H1 (cell line): ENCODE results near the gene PEAK1. TPM values are rescaled to one million over a fixed set of nuclear protein-coding genes. Genes with fewer than 3 reads are reported as not detected.

ENCODE experiments used
- CTCF ChIA-PET: fragments of 300-600 bp; sonication (Branson Sonifier 250); formaldehyde crosslinking; loops from one replicate; lab custom pipeline; 2021; ENCODE audit not compliant: partially characterized antibody; lab: Charles Lee
- POLR2A ChIA-PET: fragments of 300-600 bp; sonication (Branson Sonifier 250); formaldehyde crosslinking; loops from one replicate; lab custom pipeline; 2021; ENCODE audit warnings: inconsistent platforms; ENCODE audit not compliant: partially characterized antibody; lab: Charles Lee
- DNase-seq, 2 experiments: peaks; one replicate each; pipeline versions ENCODE4 v3.0.0 to v3.0.0-alpha.2; 2010 to 2022; ENCODE audit warnings: low spot score in 2 of 2, low read depth in 1 of 2, mixed read lengths in 1 of 2
- FAIRE-seq: peaks from 2 replicates; lab custom pipeline; 2011; peaks lifted over from hg19 to GRCh38; lab: Jason Lieb, UNC
- H2AFZ ChIP-seq: 2 replicates; pipeline ENCODE4 v1.8.1; 2012; ENCODE audit warnings: low read length, inconsistent platforms
- H2AK5ac ChIP-seq: 2 replicates; pipeline ENCODE4 v1.6.1; 2013; ENCODE audit warnings: low read depth, low read length
- H2BK120ac ChIP-seq: replicated peaks from 2 replicates; pipeline ENCODE3; 2013; ENCODE audit warnings: low read depth, low read length, inconsistent platforms
- H2BK12ac ChIP-seq: 2 replicates; pipeline ENCODE4 v1.6.1; 2013; ENCODE audit warnings: low read depth, low read length
- H2BK15ac ChIP-seq: 2 replicates; pipeline ENCODE4 v1.6.1; 2013; ENCODE audit warnings: low read length
- H2BK20ac ChIP-seq: 2 replicates; pipeline ENCODE4 v1.6.1; 2013; ENCODE audit warnings: low read length
- H2BK5ac ChIP-seq: 2 replicates; pipeline ENCODE4 v1.6.1; 2013; ENCODE audit warnings: low read depth, low read length
- H3K14ac ChIP-seq: 2 replicates; pipeline ENCODE4 v1.6.1; 2013; ENCODE audit warnings: inconsistent platforms; ENCODE audit not compliant: insufficient read length
- H3K18ac ChIP-seq: 2 replicates; pipeline ENCODE4 v1.6.1; 2013; ENCODE audit warnings: low read length; ENCODE audit errors: extremely low read depth
- H3K23ac ChIP-seq: 2 replicates; pipeline ENCODE4 v1.6.1; 2013; ENCODE audit warnings: inconsistent platforms; ENCODE audit not compliant: insufficient read length
- H3K23me2 ChIP-seq: 2 replicates; pipeline ENCODE4 v1.6.1; 2013; ENCODE audit warnings: low read depth, low read length
- H3K27ac ChIP-seq: 2 replicates; pipeline ENCODE4 v1.6.1; 2011; ENCODE audit warnings: low read depth, low read length, inconsistent platforms
- H3K27me3 ChIP-seq, 4 experiments: replicated peaks in 1 of 4; 1 replicate in 1 of 4; 2 replicates in 3 of 4; pipeline versions ENCODE4 v1.6.1 to v1.8.1; 2011 to 2013; ENCODE audit warnings: low read length in 3 of 4, mild to moderate bottlenecking in 3 of 4, inconsistent platforms in 2 of 4, mixed read lengths in 2 of 4, moderate library complexity in 1 of 4; ENCODE audit not compliant: control insufficient read depth in 3 of 4, insufficient read depth in 3 of 4; ENCODE audit errors: extremely low read depth in 1 of 4
- H3K36me3 ChIP-seq, 4 experiments: 2 replicates each; pipeline versions ENCODE4 v1.6.1 to v1.8.1; 2011 to 2013; ENCODE audit warnings: mild to moderate bottlenecking in 4 of 4, low read length in 3 of 4, moderate library complexity in 2 of 4, control low read depth in 1 of 4, inconsistent platforms in 1 of 4; ENCODE audit not compliant: insufficient read depth in 4 of 4, control insufficient read depth in 2 of 4
- H3K4ac ChIP-seq: replicated peaks from 2 replicates; pipeline ENCODE3; 2013; ENCODE audit warnings: low read length, low read depth, mixed read lengths, inconsistent platforms; ENCODE audit not compliant: insufficient read length
- H3K4me1 ChIP-seq, 4 experiments: replicated peaks in 1 of 4; 1 replicate in 1 of 4; 2 replicates in 3 of 4; pipeline versions ENCODE4 v1.6.1 to v1.8.1; 2011 to 2013; ENCODE audit warnings: low read length in 3 of 4, inconsistent platforms in 2 of 4, mixed read lengths in 1 of 4; ENCODE audit not compliant: insufficient read depth in 4 of 4, control insufficient read depth in 3 of 4
- H3K4me2 ChIP-seq, 2 experiments: 2 replicates each; pipeline versions ENCODE4 v1.6.1 to v1.8.1; 2011 to 2013; ENCODE audit warnings: low read depth in 2 of 2, low read length in 2 of 2, control low read depth in 1 of 2, inconsistent platforms in 1 of 2, mild to moderate bottlenecking in 1 of 2; ENCODE audit not compliant: insufficient read depth in 1 of 2
- H3K4me3 ChIP-seq, 4 experiments: fragments of 200-600, 300-600 bp in 1 of 4; sonication (generic), shearing (Covaris generic), sonication (Bioruptor Twin) in 1 of 4; 2 replicates each; pipeline versions ENCODE4 v1.5.1 to v1.8.1; 2011 to 2016; ENCODE audit warnings: low read length in 4 of 4, low read depth in 3 of 4, control low read depth in 2 of 4, inconsistent platforms in 2 of 4, mild to moderate bottlenecking in 2 of 4, mixed read lengths in 1 of 4, moderate library complexity in 1 of 4; ENCODE audit not compliant: insufficient read depth in 2 of 4; ENCODE audit errors: extremely low read depth in 1 of 4
- H3K56ac ChIP-seq: replicated peaks from 2 replicates; pipeline ENCODE3; 2013; ENCODE audit warnings: low read depth, mild to moderate bottlenecking, mixed read lengths, low read length, inconsistent platforms; ENCODE audit not compliant: insufficient read length
- H3K79me1 ChIP-seq: 2 replicates; pipeline ENCODE4 v1.6.1; 2013; ENCODE audit warnings: low read depth, low read length, control low read depth
- H3K79me2 ChIP-seq, 2 experiments: 2 replicates each; pipeline versions ENCODE4 v1.6.1 to v1.8.1; 2012 to 2013; ENCODE audit warnings: low read length in 2 of 2, mild to moderate bottlenecking in 2 of 2, inconsistent platforms in 1 of 2; ENCODE audit not compliant: insufficient read depth in 2 of 2, control insufficient read depth in 1 of 2
- H3K9ac ChIP-seq, 4 experiments: replicated peaks in 1 of 4; 1 replicate in 1 of 4; 2 replicates in 3 of 4; pipeline versions ENCODE4 v1.6.1 to v1.8.1; 2011 to 2013; ENCODE audit warnings: low read depth in 3 of 4, low read length in 3 of 4, control low read depth in 2 of 4, mild to moderate bottlenecking in 2 of 4, moderate library complexity in 2 of 4, inconsistent platforms in 1 of 4; ENCODE audit errors: extremely low read depth in 1 of 4
- H3K9me3 ChIP-seq, 2 experiments: 2 replicates each; pipeline versions ENCODE4 v1.6.1 to v1.8.1; 2012 to 2013; ENCODE audit warnings: mild to moderate bottlenecking in 2 of 2, moderate library complexity in 2 of 2, control low read depth in 1 of 2, inconsistent platforms in 1 of 2, low read depth in 1 of 2, low read length in 1 of 2, mixed read lengths in 1 of 2; ENCODE audit not compliant: insufficient read depth in 2 of 2
- H4K20me1 ChIP-seq, 2 experiments: replicated peaks in 1 of 2; 2 replicates each; pipeline versions ENCODE3 to v1.8.1; 2011 to 2013; ENCODE audit warnings: inconsistent platforms in 2 of 2, low read length in 2 of 2, mild to moderate bottlenecking in 1 of 2; ENCODE audit not compliant: insufficient read depth in 2 of 2, control insufficient read depth in 1 of 2
- H4K5ac ChIP-seq: 2 replicates; pipeline ENCODE4 v1.6.1; 2013; ENCODE audit warnings: low read length, low read depth, mixed read lengths, inconsistent platforms; ENCODE audit not compliant: insufficient read length
- H4K8ac ChIP-seq: 2 replicates; pipeline ENCODE4 v1.8.0; 2013; ENCODE audit warnings: mild to moderate bottlenecking, moderate library complexity, low read length, inconsistent platforms; ENCODE audit not compliant: insufficient read depth; ENCODE audit errors: extremely low read depth
- H4K91ac ChIP-seq: replicated peaks from 2 replicates; pipeline ENCODE3; 2013; ENCODE audit warnings: low read length, mixed read lengths, inconsistent platforms; ENCODE audit not compliant: insufficient read length
- BRCA1 ChIP-seq: IDR thresholded peaks from 2 replicates; pipeline ENCODE4 v1.6.1; 2012; ENCODE audit warnings: low read depth, low read length, improper control_type of control experiment
- CHD1 ChIP-seq: IDR thresholded peaks from 2 replicates; pipeline ENCODE4 v1.6.1; 2012; ENCODE audit warnings: low read depth, low read length, improper control_type of control experiment
- CTBP2 ChIP-seq: IDR thresholded peaks from 2 replicates; pipeline ENCODE4 v1.7.0; 2011; ENCODE audit warnings: borderline replicate concordance, mild to moderate bottlenecking, moderate library complexity, mixed read lengths, low read length; ENCODE audit not compliant: insufficient read depth, insufficient read length
- GABPA ChIP-seq: IDR thresholded peaks from 2 replicates; pipeline ENCODE4 v1.6.1; 2011; ENCODE audit warnings: mild to moderate bottlenecking, low read length, moderate library complexity, borderline replicate concordance; ENCODE audit not compliant: insufficient read depth
- KDM1A ChIP-seq: fragments of 200-600, 300-600 bp; sonication (generic); IDR thresholded peaks from 2 replicates; pipeline ENCODE4 v1.7.1; 2016; ENCODE audit warnings: mild to moderate bottlenecking, low read length, borderline replicate concordance
- NRF1 ChIP-seq: IDR thresholded peaks from 2 replicates; pipeline ENCODE4 v1.6.1; 2011; ENCODE audit warnings: mild to moderate bottlenecking, low read depth, low read length, improper control_type of control experiment
- POLR2AphosphoS5 ChIP-seq: IDR thresholded peaks from 2 replicates; pipeline ENCODE4 v1.6.1; 2011; ENCODE audit warnings: low read depth, low read length
- POU5F1 ChIP-seq: IDR thresholded peaks from 2 replicates; pipeline ENCODE4 v1.6.1; 2011; ENCODE audit warnings: low read depth, mild to moderate bottlenecking, low read length, moderate library complexity
- RNF2 ChIP-seq: fragments of 200-900, 300-1000 bp; sonication (generic); IDR thresholded peaks from 2 replicates; pipeline ENCODE4 v1.7.1; 2016; ENCODE audit warnings: borderline replicate concordance, low read depth, mild to moderate bottlenecking, antibody characterized with exemption, low read length; ENCODE audit not compliant: poor library complexity, severe bottlenecking; ENCODE audit errors: missing control alignments
- SRF ChIP-seq: IDR thresholded peaks from 2 replicates; pipeline ENCODE4 v1.6.1; 2011; ENCODE audit warnings: mild to moderate bottlenecking, low read depth, low read length, moderate library complexity
- TAF7 ChIP-seq: optimal IDR thresholded peaks from 2 replicates; pipeline ENCODE3; 2011; ENCODE audit warnings: low read depth, mild to moderate bottlenecking, inconsistent platforms, low read length, moderate library complexity, borderline replicate concordance
- ZNF274 ChIP-seq: IDR thresholded peaks from 2 replicates; pipeline ENCODE4 v1.7.0; 2012; ENCODE audit warnings: low read length, borderline replicate concordance; ENCODE audit errors: extremely low read depth
- WGBS, 2 experiments: shearing (Covaris generic) in 1 of 2; methylation state at CpG; one replicate each; pipeline versions ENCODE4 v1.1.6 to v1.1.7; 2013 to 2015; ENCODE audit warnings: low lambda C conversion rate in 2 of 2, mixed read lengths in 2 of 2, inconsistent platforms in 1 of 2, low coverage in 1 of 2, missing lambda C conversion rate in 1 of 2; ENCODE audit not compliant: insufficient replicate concordance in 2 of 2, insufficient coverage in 1 of 2, insufficient read length in 1 of 2; ENCODE audit errors: extremely low coverage in 1 of 2, missing lambda C conversion rate in 1 of 2; 5-methylcytosine and 5-hydroxymethylcytosine counted together
- polyA plus RNA-seq, 7 experiments: library from polyadenylated mRNA; depleted of rRNA in 3 of 7; stranded (reverse) in 5 of 7; unstranded in 2 of 7; fragments of >200 nt in 5 of 7; fragments of 200-250 nt in 2 of 7; gene quantifications; 1 replicate in 5 of 7; 2 replicates in 1 of 7; 4 replicates in 1 of 7; pipeline versions ENCODE4 v1.2.1 to v1.2.3, GENCODE V29; 2011 to 2013; ENCODE audit warnings: missing spikeins in 2 of 7, mixed read lengths in 2 of 7
- total RNA-seq: library from RNA; stranded (reverse); fragmentation: NEBNext Ultra II Directional; extraction: Animal tissue kit (Norgen Biotek cat#: 25700); gene quantifications from 2 replicates; pipeline ENCODE4 v1.2.1, GENCODE V29; 2021

PEAK1 gene
- total and polyA plus RNA-seq, 2 of the 8 experiments (the other 6 are each of a cell fraction or from before 2014, with no cell fraction given): 8.8 to 44.8 TPM

DNA sequence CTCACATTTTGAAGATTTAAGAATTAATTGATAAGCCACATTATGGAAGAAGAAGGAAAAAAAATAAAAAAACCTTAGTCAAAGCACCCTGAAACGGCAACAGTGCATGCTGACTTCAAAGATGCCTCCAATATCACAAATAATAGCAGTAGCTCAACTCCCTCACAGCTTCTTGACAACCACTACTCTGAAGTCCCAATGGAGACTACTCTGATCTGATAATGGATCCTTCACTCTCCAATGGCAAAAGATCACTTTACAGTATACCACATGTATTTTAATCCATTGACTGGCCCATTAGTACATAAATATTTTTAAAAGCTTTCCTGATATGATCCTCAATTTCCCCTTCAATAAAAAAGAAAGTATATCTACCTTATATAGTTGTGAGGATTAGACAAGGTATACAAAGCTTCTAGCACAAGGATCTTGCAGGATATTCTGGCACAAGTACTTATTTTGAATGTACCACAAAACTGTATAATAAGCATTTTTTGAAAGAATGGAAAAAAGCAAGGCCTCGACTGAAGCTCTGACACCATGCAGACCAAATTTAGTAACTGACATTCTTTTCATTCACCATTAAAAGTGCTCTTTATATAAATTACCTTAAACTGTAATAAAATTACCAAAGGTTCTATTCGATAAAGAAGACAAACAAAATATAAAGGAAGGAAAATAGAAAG lies 91.9 kb downstream of the PEAK1 start:
- Histone ChIP-seq H4K91ac (no peak overlapping the region), H3K36me3 (no peaks in the 10 kb centered on the region), H3K18ac (no peak overlapping the region), H2BK20ac (no peak overlapping the region), H3K79me1 (no peaks in the 10 kb centered on the region), H3K4ac (no peak overlapping the region), H2AK5ac (no peak overlapping the region), H3K23me2 (no peaks in the 10 kb centered on the region), H3K27ac (no peak overlapping the region), H4K5ac (no peak overlapping the region), H3K4me2 (no peak overlapping the region), H3K4me3 (no peak overlapping the region), H2BK5ac (no peak overlapping the region), H2AFZ (no peak overlapping the region), H3K56ac (no peak overlapping the region), H4K8ac (no peak overlapping the region), H3K14ac (no peak overlapping the region), H3K27me3 (no peaks in the 10 kb centered on the region), H3K79me2 (peaks cover 0 to 15% of the 10 kb centered on the region in 2 experiments; a peak in 2 of 4 replicates), H3K4me1 (peaks cover 0 to 3% (median 0%) of the 10 kb centered on the region in 4 experiments; a peak in 1 of 7 replicates), H3K9me3 (no peaks in the 10 kb centered on the region), H3K9ac (no peak overlapping the region), H2BK15ac (no peak overlapping the region), H2BK120ac (no peak overlapping the region), H4K20me1 (peaks cover 0 to 2% of the 10 kb centered on the region in 2 experiments), H2BK12ac (no peak overlapping the region), H3K23ac (no peak overlapping the region)
- CTCF ChIA-PET: interaction anchor here (0.8 kb wide), 1 partner anchor 10 kb away, joined by 4 read pairs; no protein-coding TSS in a partner anchor
- no peak for DNase-seq
- 89% methylated on average over 3 of the region's 3 CpGs; no CpG with 5 or more reads in 1 of the 2 experiments for WGBS, 2 experiments
- POLR2A ChIA-PET: interaction anchor here (0.6 kb wide), 1 partner anchor 93 kb away, joined by 3 read pairs; the partner anchor contains the start of gene HMG20A
- FAIRE-seq: no peak
- TF ChIP-seq KDM1A (no peak), CHD1 (no peak), NRF1 (no peak), CTBP2 (no peak), POU5F1 (no peak), BRCA1 (no peak), SRF (no peak), RNF2 (no peak), GABPA (no peak), ZNF274 (no peak), POLR2AphosphoS5 (no peak), TAF7 (no peak)
